GOT3 (cell line): ENCODE data around the gene SOAT2.

Source experiments
- DNase-seq: peaks from one replicate; lab custom pipeline; 2025; ENCODE audit warnings: mixed read lengths; lab: John Stamatoyannopoulos, UW

Gene SOAT2

DNA sequence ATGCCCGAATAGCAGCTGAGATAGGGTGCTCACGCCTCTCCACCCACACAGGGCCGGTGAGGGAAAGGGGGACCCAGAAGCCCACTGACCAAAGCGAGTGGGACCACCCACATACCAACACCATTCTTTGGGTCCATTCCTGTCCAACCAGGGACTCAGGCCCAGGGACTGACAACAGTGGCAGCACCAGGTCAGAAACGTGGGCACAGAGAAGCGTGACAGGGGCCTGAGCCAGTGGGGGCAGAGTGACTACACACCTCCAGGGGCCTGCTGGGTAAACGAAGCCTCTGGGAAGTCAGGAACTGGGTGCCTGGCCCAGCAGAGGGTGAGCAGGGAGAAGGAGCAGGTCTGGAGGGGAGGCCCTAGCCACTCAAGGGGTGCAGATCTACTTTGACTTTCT lies 37.8 kb upstream of the SOAT2 start:
- DNase-seq = no peak

DNA sequence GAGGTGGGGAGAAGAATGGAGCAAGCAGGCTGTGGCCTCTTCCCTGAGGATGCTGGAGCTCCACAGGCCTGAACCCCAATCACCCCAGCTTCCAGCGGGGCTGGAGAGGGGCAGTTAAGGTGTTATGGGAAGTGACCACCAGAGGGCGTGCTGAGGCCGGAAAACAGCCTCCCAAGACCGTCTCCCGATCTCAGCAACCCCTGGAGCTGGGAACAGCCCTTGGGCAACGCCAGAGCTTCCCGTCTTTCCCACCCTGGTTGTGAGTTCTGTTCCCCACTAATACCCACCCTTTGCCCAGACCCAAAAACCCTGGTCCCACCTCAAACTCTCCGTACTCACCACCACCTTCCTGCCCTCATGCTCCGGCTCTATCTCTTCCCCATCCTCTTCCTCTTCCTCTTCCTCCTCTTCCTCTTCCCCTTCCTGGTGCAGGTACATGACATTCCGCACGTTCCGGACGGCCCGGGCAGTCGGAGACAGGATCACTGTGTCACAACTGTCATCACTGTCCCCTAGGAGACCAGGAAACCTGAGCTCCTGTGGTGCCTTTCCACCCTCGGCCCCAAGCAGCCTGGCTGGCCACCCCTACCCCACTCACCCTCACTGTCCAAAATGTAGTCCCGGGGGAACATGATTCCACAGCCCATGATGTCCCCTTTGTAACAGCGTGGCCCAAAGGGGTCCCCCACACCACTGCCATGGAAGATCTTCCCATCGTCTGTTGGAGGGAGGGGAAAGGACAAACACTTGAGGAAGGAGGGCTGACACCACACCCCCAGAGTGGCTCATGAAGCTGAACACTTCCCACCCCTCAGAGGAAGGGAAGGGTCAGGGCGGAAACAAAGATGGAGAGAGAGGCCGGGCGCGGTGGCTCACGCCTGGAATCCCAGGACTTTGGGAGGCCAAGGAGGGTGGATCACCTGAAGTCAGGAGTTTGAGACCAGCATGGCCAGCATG lies 37.0 kb upstream of the SOAT2 start:
- no peak for DNase-seq

DNA sequence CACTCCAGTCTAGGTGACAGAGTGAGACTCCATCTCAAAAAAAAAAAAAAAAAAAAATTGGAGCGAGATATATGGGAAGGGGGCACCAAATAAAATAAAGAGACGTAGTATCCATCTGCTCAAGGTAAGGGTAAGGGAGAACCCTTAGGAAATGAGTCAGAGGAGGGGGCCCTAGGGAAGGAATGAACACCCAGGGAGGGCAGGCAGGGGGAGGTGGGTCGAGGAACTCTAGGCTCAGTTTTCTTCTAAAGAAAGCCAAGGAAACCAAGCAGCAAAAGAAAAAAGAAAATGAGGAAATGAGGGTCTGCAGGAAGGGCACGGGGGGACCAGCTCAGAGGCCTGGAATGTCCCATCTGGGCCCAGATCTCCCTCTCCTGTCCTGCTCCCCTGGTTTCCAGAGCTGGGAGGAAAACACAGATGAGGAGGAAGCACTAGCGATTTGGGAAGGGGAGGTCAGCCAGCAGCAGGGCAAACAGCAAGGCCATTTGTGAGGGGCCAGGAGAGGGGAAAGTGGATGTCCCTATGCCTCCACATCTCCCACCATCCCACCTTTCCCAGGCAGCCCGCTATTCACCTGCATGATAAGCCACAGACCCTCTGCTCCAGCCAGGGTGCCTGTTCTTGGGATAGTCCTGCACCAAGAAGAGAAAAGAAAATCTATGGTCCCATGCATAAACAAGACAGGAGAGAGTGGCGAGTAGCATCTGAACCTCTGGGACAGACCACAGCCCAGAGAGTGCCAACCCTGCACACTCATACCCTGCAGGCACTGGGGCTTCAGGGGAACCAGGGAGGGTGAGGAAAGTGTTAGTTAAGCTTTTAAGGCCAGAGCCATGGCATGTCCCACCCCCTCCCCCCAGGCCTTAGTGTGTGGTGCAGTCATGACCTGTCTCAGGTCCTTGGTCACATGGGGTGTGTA lies 36.0 kb upstream of the SOAT2 start:
- no peak for DNase-seq

GRCh38 chr12:53067993-53068770 lies 35.1 kb upstream of the SOAT2 start:
- DNase-seq = no peak

- DNase-seq = no peak
These were observed 34.3 kb upstream of the SOAT2 start for GRCh38 chr12:53068811-53069585.

- no peak for DNase-seq
These were observed 33.5 kb upstream of the SOAT2 start for GRCh38 chr12:53069621-53070410.

DNA sequence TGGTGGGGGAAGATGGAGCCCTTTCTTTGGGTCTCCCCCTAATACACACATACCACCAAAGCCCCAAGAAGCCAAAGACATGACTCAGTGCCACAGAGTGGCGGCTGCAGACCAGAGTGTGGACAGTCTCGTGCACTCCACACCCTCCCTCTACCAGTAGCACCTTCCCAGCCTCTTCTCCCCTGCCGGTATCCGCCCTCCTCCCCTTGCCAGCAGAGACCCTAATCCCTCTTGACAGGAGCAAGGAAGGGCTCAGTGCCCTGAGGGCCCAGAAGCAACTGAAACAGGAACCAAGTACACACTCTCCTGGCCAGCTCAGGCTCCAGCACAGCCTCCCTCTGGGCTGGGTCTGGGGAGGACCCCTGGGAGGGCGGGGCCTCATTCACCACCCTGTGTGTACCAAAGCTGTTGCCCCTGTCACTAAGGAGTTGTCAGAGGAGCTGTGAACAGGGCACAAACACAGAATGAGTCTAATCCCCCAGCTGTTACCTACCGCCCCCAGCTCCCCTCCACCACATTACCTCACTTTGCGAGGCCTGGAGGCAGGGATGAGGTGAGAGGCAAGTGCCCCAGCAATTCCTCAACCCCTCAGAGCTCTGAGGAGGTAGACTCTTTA lies 32.3 kb upstream of the SOAT2 start:
- DNase-seq = no peak

GRCh38 chr12:53071591-53072551 lies 31.4 kb upstream of the SOAT2 start:
- DNase-seq = no peak

DNA sequence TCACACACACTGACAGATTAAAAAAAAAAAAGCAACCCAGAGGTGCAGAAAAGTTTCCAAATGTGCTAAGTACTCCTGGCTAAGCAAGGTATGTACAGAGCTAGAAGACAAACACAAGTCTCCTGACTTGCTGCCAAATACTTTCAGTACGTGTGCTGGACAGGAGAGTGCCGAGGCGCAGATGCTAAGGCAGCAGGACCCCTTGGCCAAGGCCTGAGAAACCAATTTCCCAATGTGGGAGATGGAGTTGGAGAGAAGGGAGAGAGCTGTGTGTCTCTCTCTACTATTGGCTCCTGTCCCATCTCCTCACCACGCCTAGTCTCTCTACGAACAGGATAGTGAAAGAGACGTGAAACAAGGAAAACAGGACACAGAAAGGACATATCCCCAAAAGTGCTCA lies 29.4 kb upstream of the SOAT2 start:
- DNase-seq = no peak

GRCh38 chr12:53074283-53074998 lies 28.8 kb upstream of the SOAT2 start:
- no peak for DNase-seq

GRCh38 chr12:53074999-53075370 lies 28.3 kb upstream of the SOAT2 start:
- DNase-seq = no peak

- no peak for DNase-seq
These were observed 26.8 kb upstream of the SOAT2 start for GRCh38 chr12:53076461-53076860.

DNA sequence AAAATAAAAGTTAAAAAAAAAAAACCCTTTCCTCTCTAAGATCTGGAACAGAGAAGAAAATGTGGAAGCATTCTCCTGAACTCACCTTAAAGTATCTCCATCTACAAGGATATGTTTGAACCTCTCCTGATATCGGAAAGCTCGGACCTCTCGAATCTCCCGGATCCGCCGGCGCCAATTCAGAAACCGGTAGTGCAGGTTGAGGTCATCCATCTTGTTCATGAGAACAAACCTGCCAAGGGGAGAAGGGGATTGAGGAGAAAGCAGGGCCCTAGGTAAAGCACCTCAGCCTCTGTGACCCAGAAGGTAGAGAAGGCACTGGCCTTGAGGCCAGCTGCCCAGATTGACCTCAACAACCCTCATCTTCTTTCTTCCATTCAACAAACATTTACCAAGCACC lies 26.3 kb upstream of the SOAT2 start:
- no peak for DNase-seq

DNA sequence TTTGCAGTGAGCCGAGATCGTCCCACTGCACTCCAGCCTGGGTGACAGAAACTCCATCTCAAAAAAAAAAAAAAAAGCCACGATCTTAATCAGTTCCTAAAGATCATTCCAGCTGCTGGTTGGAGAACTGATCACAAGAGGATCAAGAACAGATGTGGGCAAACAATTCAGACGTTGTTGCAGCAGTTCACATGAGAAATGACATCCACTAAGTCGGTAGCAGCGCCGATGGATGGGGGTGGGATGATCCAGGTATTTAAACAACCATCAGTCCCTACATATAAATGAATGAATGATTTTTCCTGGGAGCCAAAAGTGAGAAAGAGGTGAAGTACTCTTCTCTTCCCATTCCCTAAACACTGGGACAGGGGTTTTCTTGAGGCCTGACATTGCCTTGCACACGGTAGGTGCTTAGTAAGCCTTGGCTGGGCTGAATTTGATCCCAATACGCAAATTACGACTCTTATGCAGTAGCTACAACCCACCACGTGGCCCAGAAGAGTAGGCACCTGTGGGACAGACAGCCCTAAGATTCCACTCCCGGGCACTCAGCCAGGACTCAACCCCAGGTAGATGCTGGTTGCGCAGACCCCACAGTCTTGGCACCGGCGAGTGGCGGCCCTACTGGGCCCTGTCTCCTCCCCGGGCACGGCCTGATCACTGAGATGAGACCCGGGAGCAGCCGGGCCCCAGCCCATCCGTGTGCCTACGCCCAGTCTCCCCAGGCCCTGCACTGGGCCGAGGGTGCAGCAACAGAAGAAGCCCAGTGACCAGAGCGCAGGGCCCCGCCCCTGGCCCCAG lies 24.7 kb upstream of the SOAT2 start:
- no peak for DNase-seq

- peak; percentile 96 for DNase-seq
These were observed 23.8 kb upstream of the SOAT2 start, which contains the start of gene SPRYD3 for GRCh38 chr12:53079226-53080117. Gene SPRYD3 (minus strand): TSS chr12:53079390. CDS start chr12:53079333, 57 bp downstream.

GRCh38 chr12:53082637-53083175 lies 20.6 kb upstream of the SOAT2 start:
- no peak for DNase-seq
